ENCODE data around the gene KRTAP5-8. TPM values are rescaled to one million over a fixed set of nuclear protein-coding genes. Genes with fewer than 3 reads are reported as not detected.
"Not testable (repeated sequence)": the region's sequence is repeated elsewhere in the genome, so short reads cannot be mapped to it uniquely, and the experiment has no call there.

KRTAP5-8 gene
- total RNA-seq, 2 donors from 2014 or later: not detected

GRCh38 chr11:71526796-71527575 is 10.8 kb upstream of the KRTAP5-8 start, which contains the start of gene KRTAP5-7:
TSS of gene KRTAP5-7 (plus strand) at chr11:71527267. CDS start at chr11:71527301, 34 bp downstream.
- H3K27ac Mint-ChIP-seq; DNase-seq (ENCODE audit: low spot score); H3K27me3 Mint-ChIP-seq; ATAC-seq; H3K36me3 Mint-ChIP-seq; H3K4me3 Mint-ChIP-seq; H3K4me1 Mint-ChIP-seq (ENCODE audit: low read depth in 2 of 2); H3K9me3 Mint-ChIP-seq: not testable (repeated sequence)

- Mint-ChIP-seq H3K9me3 (no peaks in the 10 kb centered on the region), H3K4me1 (ENCODE audit: low read depth in 2 of 2) (no peaks in the 10 kb centered on the region), H3K36me3 (no peaks in the 10 kb centered on the region), H3K4me3 (no peak overlapping the region), H3K27me3 (peaks cover 0 to 7% of the 10 kb centered on the region in 2 donors), H3K27ac (no peak overlapping the region)
- ATAC-seq (no peak), DNase-seq (ENCODE audit: low spot score) (no peak)
These were observed 10.1 kb upstream of the KRTAP5-8 start for GRCh38 chr11:71527576-71528210.

GRCh38 chr11:71530602-71531001 is 7.2 kb upstream of the KRTAP5-8 start:
- no peak for ATAC-seq
- Mint-ChIP-seq H3K27ac (no peak overlapping the region), H3K4me3 (no peak overlapping the region), H3K27me3 (peaks cover 0 to 7% of the 10 kb centered on the region in 2 donors), H3K36me3 (no peaks in the 10 kb centered on the region), H3K4me1 (ENCODE audit: low read depth in 2 of 2) (no peaks in the 10 kb centered on the region), H3K9me3 (no peaks in the 10 kb centered on the region)
- no peak for DNase-seq (ENCODE audit: low spot score)

GRCh38 chr11:71532036-71532610 is 5.7 kb upstream of the KRTAP5-8 start:
- DNase-seq (ENCODE audit: low spot score) (no peak), ATAC-seq (no peak)
- H3K27me3 Mint-ChIP-seq: peaks cover 7 to 13% of the 10 kb centered on the region in 2 donors
- no peaks in the 10 kb centered on the region for H3K36me3 Mint-ChIP-seq
- no peak overlapping the region for H3K4me3 Mint-ChIP-seq
- no peaks in the 10 kb centered on the region for H3K4me1 Mint-ChIP-seq (ENCODE audit: low read depth in 2 of 2)
- H3K9me3 Mint-ChIP-seq: no peaks in the 10 kb centered on the region
- H3K27ac Mint-ChIP-seq: no peak overlapping the region

GRCh38 chr11:71534711-71535608 is 2.9 kb upstream of the KRTAP5-8 start:
- H3K4me3 Mint-ChIP-seq; H3K4me1 Mint-ChIP-seq (ENCODE audit: low read depth in 2 of 2); H3K27ac Mint-ChIP-seq; H3K9me3 Mint-ChIP-seq; DNase-seq (ENCODE audit: low spot score); ATAC-seq; H3K36me3 Mint-ChIP-seq: not testable (repeated sequence)
- peaks cover 7 to 15% of the 10 kb centered on the region in 2 donors for H3K27me3 Mint-ChIP-seq

- H3K4me1 Mint-ChIP-seq (ENCODE audit: low read depth in 2 of 2): no peaks in the 10 kb centered on the region
- ATAC-seq: no peak
- no peak overlapping the region for H3K4me3 Mint-ChIP-seq
- peaks cover 8 to 11% of the 10 kb centered on the region in 2 donors for H3K27me3 Mint-ChIP-seq
- no peaks in the 10 kb centered on the region for H3K9me3 Mint-ChIP-seq
- no peak overlapping the region for H3K27ac Mint-ChIP-seq
- DNase-seq (ENCODE audit: low spot score): no peak
- H3K36me3 Mint-ChIP-seq: no peaks in the 10 kb centered on the region
These were observed 2.0 kb upstream of the KRTAP5-8 start for GRCh38 chr11:71535825-71536224.

- no peak for ATAC-seq
- H3K9me3 Mint-ChIP-seq: no peaks in the 10 kb centered on the region
- H3K4me3 Mint-ChIP-seq: no peak overlapping the region
These were observed 288 bp upstream of the KRTAP5-8 start for GRCh38 chr11:71537537-71537936.

GRCh38 chr11:71538666-71538990 is 803 bp downstream of the KRTAP5-8 start:
- Mint-ChIP-seq H3K4me3 (no peak overlapping the region), H3K36me3 (no peaks in the 10 kb centered on the region), H3K4me1 (ENCODE audit: low read depth in 2 of 2) (peaks cover 6 to 7% of the 10 kb centered on the region in 2 donors), H3K27me3 (peaks cover 12 to 15% of the 10 kb centered on the region in 2 donors), H3K9me3 (no peaks in the 10 kb centered on the region), H3K27ac (no peak overlapping the region)
- no peak for DNase-seq (ENCODE audit: low spot score)
- peak in 1 of 2 donors; percentile 6 for ATAC-seq

More at GRCh38 chr11:71537537-71537936, 288 bp upstream of the KRTAP5-8 start:
- Mint-ChIP-seq H3K36me3 (no peaks in the 10 kb centered on the region), H3K27ac (no peak overlapping the region), H3K27me3 (peaks cover 12 to 15% of the 10 kb centered on the region in 2 donors), H3K4me1 (ENCODE audit: low read depth in 2 of 2) (no peaks in the 10 kb centered on the region)
- DNase-seq (ENCODE audit: low spot score): no peak

- H3K4me1 Mint-ChIP-seq (ENCODE audit: low read depth in 2 of 2): peaks cover 9% of the 10 kb centered on the region in 2 donors
- H3K4me3 Mint-ChIP-seq: no peak overlapping the region
- DNase-seq (ENCODE audit: low spot score) (no peak), ATAC-seq (peak in 1 of 2 donors; percentile 20)
- H3K36me3 Mint-ChIP-seq: no peaks in the 10 kb centered on the region
- peaks cover 12 to 15% of the 10 kb centered on the region in 2 donors for H3K27me3 Mint-ChIP-seq
- no peaks in the 10 kb centered on the region for H3K9me3 Mint-ChIP-seq
- H3K27ac Mint-ChIP-seq: no peak overlapping the region
These were observed 1.2 kb downstream of the KRTAP5-8 start for GRCh38 chr11:71539017-71539416.

GRCh38 chr11:71539971-71540370 is 2.1 kb downstream of the KRTAP5-8 start:
- ATAC-seq; H3K27ac Mint-ChIP-seq; DNase-seq (ENCODE audit: low spot score); H3K9me3 Mint-ChIP-seq; H3K36me3 Mint-ChIP-seq; H3K4me3 Mint-ChIP-seq: not testable (repeated sequence)
- Mint-ChIP-seq H3K4me1 (ENCODE audit: low read depth in 2 of 2) (peaks cover 9 to 12% of the 10 kb centered on the region in 2 donors), H3K27me3 (peaks cover 13 to 15% of the 10 kb centered on the region in 2 donors)

GRCh38 chr11:71540521-71541304 is 2.9 kb downstream of the KRTAP5-8 start:
- ATAC-seq; H3K27ac Mint-ChIP-seq; H3K4me3 Mint-ChIP-seq; H3K9me3 Mint-ChIP-seq; DNase-seq (ENCODE audit: low spot score); H3K36me3 Mint-ChIP-seq: not testable (repeated sequence)
- Mint-ChIP-seq H3K4me1 (ENCODE audit: low read depth in 2 of 2) (peaks cover 9 to 12% of the 10 kb centered on the region in 2 donors), H3K27me3 (peaks cover 15 to 16% of the 10 kb centered on the region in 2 donors)

GRCh38 chr11:71542382-71542781 is 4.6 kb downstream of the KRTAP5-8 start:
- no peak overlapping the region for H3K4me3 Mint-ChIP-seq
- no peaks in the 10 kb centered on the region for H3K36me3 Mint-ChIP-seq
- no peak overlapping the region for H3K27ac Mint-ChIP-seq
- peaks cover 9 to 12% of the 10 kb centered on the region in 2 donors for H3K4me1 Mint-ChIP-seq (ENCODE audit: low read depth in 2 of 2)
- H3K27me3 Mint-ChIP-seq: peaks cover 12 to 14% of the 10 kb centered on the region in 2 donors
- no peaks in the 10 kb centered on the region for H3K9me3 Mint-ChIP-seq
- DNase-seq (ENCODE audit: low spot score): no peak
- no peak for ATAC-seq

Measured in natural killer cell treated with Interleukin-12 subunit alpha and Interleukin-12 subunit beta and Interleukin-15 and Interleukin-18, amount 100 ng/mL, for 72 hours (primary cell).